Neural progenitor cell (in vitro differentiated cells): ENCODE results near the gene ECE2. TPM values are rescaled to one million over a fixed set of nuclear protein-coding genes. Genes with fewer than 3 reads are reported as not detected.

ENCODE experiments used
- DNase-seq: peaks from one replicate; pipeline ENCODE4 v3.0.0-alpha.2; 2016; ENCODE audit warnings: low spot score
- H2AFZ ChIP-seq: fragments of 200-600 bp; sonication (generic); replicated peaks from 2 replicates; pipeline ENCODE4 v1.6.1; 2016; ENCODE audit warnings: antibody characterized with exemption
- H3F3A ChIP-seq: fragments of 200-600 bp; sonication (generic); 2 replicates; pipeline ENCODE4 v1.6.1; 2016; ENCODE audit warnings: antibody characterized with exemption, low read depth
- H3K27ac ChIP-seq: fragments of 200-600 bp; sonication (generic); 2 replicates; pipeline ENCODE4 v1.5.1; 2016; ENCODE audit warnings: mild to moderate bottlenecking
- H3K27me3 ChIP-seq: fragments of 200-600 bp; sonication (generic); 2 replicates; pipeline ENCODE4 v1.6.1; 2016; ENCODE audit warnings: mild to moderate bottlenecking, moderate library complexity
- H3K36me3 ChIP-seq: fragments of 200-600 bp; sonication (generic); 2 replicates; pipeline ENCODE4 v1.5.1; 2016
- H3K4me1 ChIP-seq: fragments of 200-600 bp; sonication (generic); 2 replicates; pipeline ENCODE4 v1.6.1; 2016; ENCODE audit warnings: mixed run types
- H3K4me2 ChIP-seq: fragments of 200-600 bp; sonication (generic); 2 replicates; pipeline ENCODE4 v1.6.1; 2016
- H3K4me3 ChIP-seq: fragments of 200-600 bp; sonication (generic); 2 replicates; pipeline ENCODE4 v1.5.1; 2016
- H3K79me2 ChIP-seq: fragments of 200-600 bp; sonication (generic); 2 replicates; pipeline ENCODE4 v1.6.1; 2016; ENCODE audit warnings: low read depth
- H3K9ac ChIP-seq: fragments of 200-600 bp; sonication (generic); 2 replicates; pipeline ENCODE4 v1.6.1; 2016
- H3K9me3 ChIP-seq: fragments of 200-600 bp; sonication (generic); 2 replicates; pipeline ENCODE4 v1.5.1; 2016; ENCODE audit warnings: low read depth
- H4K20me1 ChIP-seq: fragments of 200-600 bp; sonication (generic); 2 replicates; pipeline ENCODE4 v1.6.1; 2016; ENCODE audit warnings: low read depth
- H3K27ac Mint-ChIP-seq: 3 replicates; pipeline ENCODE4 v1.8.0; 2021; ENCODE audit warnings: mixed read lengths
- H3K27me3 Mint-ChIP-seq: 2 replicates; pipeline ENCODE4 v1.8.0; 2022; ENCODE audit warnings: low read depth, mild to moderate bottlenecking, inconsistent platforms, moderate library complexity, mixed read lengths; ENCODE audit not compliant: insufficient read depth
- H3K36me3 Mint-ChIP-seq: 3 replicates; pipeline ENCODE4 v1.8.0; 2021; ENCODE audit warnings: mixed read lengths
- H3K4me1 Mint-ChIP-seq: 3 replicates; pipeline ENCODE4 v1.8.0; 2021; ENCODE audit warnings: mixed read lengths
- H3K4me3 Mint-ChIP-seq: 3 replicates; pipeline ENCODE4 v1.8.0; 2021; ENCODE audit warnings: mild to moderate bottlenecking, moderate library complexity, mixed read lengths
- H3K9me3 Mint-ChIP-seq: 3 replicates; pipeline ENCODE4 v1.8.0; 2020; ENCODE audit warnings: mixed read lengths
- CTCF ChIP-seq: fragments of 200-600 bp; sonication (generic); IDR thresholded peaks from 2 replicates; pipeline ENCODE4 v1.5.1; 2017; ENCODE audit warnings: antibody characterized with exemption, mild to moderate bottlenecking
- EZH2 ChIP-seq: fragments of 200-600 bp; sonication (generic); IDR thresholded peaks from 2 replicates; pipeline ENCODE4 v1.6.1; 2017; ENCODE audit warnings: antibody characterized with exemption, mild to moderate bottlenecking, moderate library complexity
- EZH2phosphoT487 ChIP-seq: fragments of 200-600 bp; sonication (generic); IDR thresholded peaks from 2 replicates; pipeline ENCODE4 v1.6.1; 2017; ENCODE audit warnings: antibody characterized with exemption
- total RNA-seq: library from RNA; depleted of rRNA; stranded (reverse); fragments of >200 nt; gene quantifications from 2 replicates; pipeline ENCODE4 v1.2.3, GENCODE V29; 2015; ENCODE audit warnings: low replicate concordance

Gene ECE2
- total RNA-seq, 1 donor from 2014 or later = not detected

- peaks cover 53% of the 10 kb centered on the region for H3K27me3 Mint-ChIP-seq
Measured at GRCh38 chr3:184229394-184230080, 46.3 kb upstream of the ECE2 start, which contains the start of gene VWA5B2. Gene VWA5B2, plus strand, starts transcription at chr3:184229585. Its CDS starts 944 bp downstream, at chr3:184230529.

GRCh38 chr3:184230081-184230602 is 45.7 kb upstream of the ECE2 start:
- Mint-ChIP-seq H3K4me1 (peaks cover 4% of the 10 kb centered on the region), H3K36me3 (no peaks in the 10 kb centered on the region), H3K27ac (no peak overlapping the region), H3K27me3 (peaks cover 55% of the 10 kb centered on the region), H3K4me3 (no peak overlapping the region), H3K9me3 (peaks cover 2% of the 10 kb centered on the region)
- Histone ChIP-seq H4K20me1 (peaks cover 42% of the 10 kb centered on the region), H3K36me3 (no peaks in the 10 kb centered on the region), H3K9ac (no peak overlapping the region), H3K79me2 (no peaks in the 10 kb centered on the region), H3K27me3 (peaks cover 95% of the 10 kb centered on the region), H3K27ac (no peak overlapping the region), H3K4me1 (peaks cover 4% of the 10 kb centered on the region), H3K4me2 (peak overlapping the region; percentile 90), H3F3A (peaks cover 18% of the 10 kb centered on the region), H3K4me3 (peak overlapping the region; percentile 55), H3K9me3 (no peaks in the 10 kb centered on the region), H2AFZ (no peak overlapping the region)
- DNase-seq = peak; percentile 44
- TF ChIP-seq EZH2 = peak; percentile 96
- TF ChIP-seq CTCF = no peak
- peak; percentile 98 for TF ChIP-seq EZH2phosphoT487

More at GRCh38 chr3:184229394-184230080, 46.3 kb upstream of the ECE2 start, which contains the start of gene VWA5B2:
- peaks cover 4% of the 10 kb centered on the region for H3K4me1 ChIP-seq
- no peaks in the 10 kb centered on the region for H3K9me3 ChIP-seq
- no peak within 1 kb of the TSS for H3K27ac ChIP-seq
- H3K9ac ChIP-seq = no peak within 1 kb of the TSS
- peaks cover 42% of the 10 kb centered on the region for H4K20me1 ChIP-seq
- H3K4me2 ChIP-seq = peak within 1 kb of the TSS; percentile 90
- H3K36me3 ChIP-seq = no peaks in the 10 kb centered on the region
- no peak within 1 kb of the TSS for H3K27ac Mint-ChIP-seq
- peak within 1 kb of the TSS; percentile 74 for H3K4me3 Mint-ChIP-seq
- H3K9me3 Mint-ChIP-seq = peaks cover 2% of the 10 kb centered on the region
- H3K79me2 ChIP-seq = no peaks in the 10 kb centered on the region
- H3K4me1 Mint-ChIP-seq = peaks cover 4% of the 10 kb centered on the region
- H3K27me3 ChIP-seq = peaks cover 98% of the 10 kb centered on the region
- peak; percentile 94 for DNase-seq
- peak within 1 kb of the TSS; percentile 59 for H2AFZ ChIP-seq
- TF ChIP-seq EZH2phosphoT487 (no peak), CTCF (peak; percentile 38)
- no peaks in the 10 kb centered on the region for H3K36me3 Mint-ChIP-seq
- peak within 1 kb of the TSS; percentile 55 for H3K4me3 ChIP-seq
- H3F3A ChIP-seq = peaks cover 18% of the 10 kb centered on the region

- peaks cover 18% of the 10 kb centered on the region for H3F3A ChIP-seq
- H3K9me3 ChIP-seq = no peaks in the 10 kb centered on the region
- peaks cover 2% of the 10 kb centered on the region for H3K9me3 Mint-ChIP-seq
- no peaks in the 10 kb centered on the region for H3K36me3 ChIP-seq
- H3K27me3 ChIP-seq = peaks cover 88% of the 10 kb centered on the region
- peak overlapping the region; percentile 83 for H3K4me3 Mint-ChIP-seq
- peaks cover 4% of the 10 kb centered on the region for H3K4me1 ChIP-seq
- DNase-seq = peak; percentile 52
- peaks cover 4% of the 10 kb centered on the region for H3K4me1 Mint-ChIP-seq
- no peak overlapping the region for H2AFZ ChIP-seq
- H3K36me3 Mint-ChIP-seq = no peaks in the 10 kb centered on the region
- H4K20me1 ChIP-seq = peaks cover 42% of the 10 kb centered on the region
- H3K9ac ChIP-seq = no peak overlapping the region
- H3K4me3 ChIP-seq = peak overlapping the region; percentile 55
- H3K27me3 Mint-ChIP-seq = peaks cover 51% of the 10 kb centered on the region
- TF ChIP-seq EZH2phosphoT487 (peak; percentile 8), CTCF (no peak), EZH2 (peak; percentile 79)
- peak overlapping the region; percentile 90 for H3K4me2 ChIP-seq
- H3K79me2 ChIP-seq = no peaks in the 10 kb centered on the region
- H3K27ac Mint-ChIP-seq = no peak overlapping the region
- H3K27ac ChIP-seq = no peak overlapping the region
Measured at GRCh38 chr3:184230603-184231528, 45.0 kb upstream of the ECE2 start.
